ENCODE results near the gene ARHGEF7. TPM values are rescaled to one million over a fixed set of nuclear protein-coding genes. Genes with fewer than 3 reads are reported as not detected.

The ARHGEF7 gene
- polyA plus RNA-seq, 3 donors from 2014 or later, result 7.8 to 16.4 (median 7.9) TPM

GRCh38 chr13:111090169-111090568, 24.9 kb upstream of the ARHGEF7 start:
- no peak for DNase-seq
- no peak overlapping the region for H3K27ac Mint-ChIP-seq
- H3K4me3 Mint-ChIP-seq, result no peak overlapping the region
- H3K36me3 Mint-ChIP-seq, result no peaks in the 10 kb centered on the region
- no peaks in the 10 kb centered on the region for H3K9me3 Mint-ChIP-seq
- no peaks in the 10 kb centered on the region for H3K4me1 Mint-ChIP-seq
- H3K27me3 Mint-ChIP-seq (ENCODE audit: low read depth in 3 of 3), result peaks cover 0 to 9% (median 0%) of the 10 kb centered on the region in 3 donors

DNA sequence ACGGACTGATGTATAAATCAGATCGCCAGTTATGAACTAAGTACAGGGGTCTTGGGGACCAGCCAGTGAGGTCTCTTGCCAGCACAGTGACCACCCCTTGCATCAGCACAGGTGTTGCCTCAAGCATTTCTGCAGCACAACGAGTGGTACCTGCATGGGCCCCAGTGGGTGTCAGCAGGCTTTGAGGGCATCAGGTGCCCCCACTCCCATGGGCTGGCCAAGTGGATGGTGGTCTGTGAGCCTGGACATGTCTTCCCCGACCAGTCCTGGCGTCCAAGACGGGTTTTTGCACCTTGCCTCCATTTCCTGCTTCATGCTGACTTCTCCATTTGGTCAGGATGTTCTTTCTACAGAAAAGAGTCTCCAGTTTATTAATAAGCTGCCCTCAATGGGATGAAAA, 22.4 kb upstream of the ARHGEF7 start:
- H3K9me3 Mint-ChIP-seq, result no peaks in the 10 kb centered on the region
- no peaks in the 10 kb centered on the region for H3K36me3 Mint-ChIP-seq
- no peaks in the 10 kb centered on the region for H3K4me1 Mint-ChIP-seq
- peaks cover 0 to 16% (median 6%) of the 10 kb centered on the region in 3 donors for H3K27me3 Mint-ChIP-seq (ENCODE audit: low read depth in 3 of 3)
- no peak overlapping the region for H3K4me3 Mint-ChIP-seq
- H3K27ac Mint-ChIP-seq, result no peak overlapping the region
- no peak for DNase-seq

- H3K9me3 Mint-ChIP-seq, result no peaks in the 10 kb centered on the region
- H3K36me3 Mint-ChIP-seq, result no peaks in the 10 kb centered on the region
- no peak overlapping the region for H3K27ac Mint-ChIP-seq
- H3K4me3 Mint-ChIP-seq, result no peak overlapping the region
- peaks cover 0 to 16% (median 6%) of the 10 kb centered on the region in 3 donors for H3K27me3 Mint-ChIP-seq (ENCODE audit: low read depth in 3 of 3)
- DNase-seq, result no peak
- H3K4me1 Mint-ChIP-seq, result no peaks in the 10 kb centered on the region
Measured at GRCh38 chr13:111093136-111093535, 22.0 kb upstream of the ARHGEF7 start.

- Mint-ChIP-seq H3K36me3 (no peaks in the 10 kb centered on the region), H3K27ac (no peak overlapping the region), H3K4me1 (no peaks in the 10 kb centered on the region), H3K4me3 (no peak overlapping the region), H3K27me3 (ENCODE audit: low read depth in 3 of 3) (peaks cover 0 to 16% (median 8%) of the 10 kb centered on the region in 3 donors), H3K9me3 (no peaks in the 10 kb centered on the region)
- DNase-seq, result no peak
Measured at GRCh38 chr13:111093634-111094033, 21.5 kb upstream of the ARHGEF7 start.

GRCh38 chr13:111095031-111095840, 19.9 kb upstream of the ARHGEF7 start:
- Mint-ChIP-seq H3K36me3 (no peaks in the 10 kb centered on the region), H3K27me3 (ENCODE audit: low read depth in 3 of 3) (peaks cover 0 to 19% (median 14%) of the 10 kb centered on the region in 3 donors), H3K4me3 (no peak overlapping the region), H3K27ac (no peak overlapping the region), H3K9me3 (peaks cover 0 to 2% (median 0%) of the 10 kb centered on the region in 6 donors), H3K4me1 (no peaks in the 10 kb centered on the region)
- DNase-seq, result no peak

DNA sequence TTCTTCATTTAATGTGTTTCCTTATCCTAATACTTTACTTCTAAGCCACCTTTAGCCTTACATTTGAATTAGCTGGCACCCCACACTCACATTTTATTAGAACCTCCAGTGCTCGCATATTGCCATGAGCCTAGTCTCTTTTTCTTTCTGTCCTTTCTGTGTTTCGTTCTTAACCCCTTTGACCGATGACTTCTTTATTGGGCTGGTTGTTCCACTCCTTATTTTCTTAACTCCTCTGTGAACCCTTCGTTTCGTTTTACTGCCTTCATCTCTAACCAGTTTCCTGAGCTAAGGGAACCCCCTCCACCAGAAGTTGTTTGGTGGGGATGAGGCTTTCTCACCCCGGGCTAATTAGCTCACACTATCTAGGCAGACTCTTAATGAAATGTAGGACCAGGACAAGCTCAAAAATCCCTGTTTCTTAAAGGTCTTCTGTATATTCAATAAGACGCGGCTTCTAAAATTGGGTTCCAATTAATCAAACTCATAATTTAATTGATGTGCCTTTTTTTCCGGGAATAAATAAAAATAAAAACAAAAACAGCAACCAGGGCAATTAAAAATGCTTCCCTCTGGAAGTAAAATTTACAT, 19.1 kb upstream of the ARHGEF7 start:
- Mint-ChIP-seq H3K4me3 (no peak overlapping the region), H3K27me3 (ENCODE audit: low read depth in 3 of 3) (peaks cover 0 to 19% (median 14%) of the 10 kb centered on the region in 3 donors), H3K9me3 (peaks cover 0 to 2% (median 0%) of the 10 kb centered on the region in 6 donors), H3K27ac (no peak overlapping the region), H3K36me3 (no peaks in the 10 kb centered on the region), H3K4me1 (no peaks in the 10 kb centered on the region)
- DNase-seq, result no peak

DNA sequence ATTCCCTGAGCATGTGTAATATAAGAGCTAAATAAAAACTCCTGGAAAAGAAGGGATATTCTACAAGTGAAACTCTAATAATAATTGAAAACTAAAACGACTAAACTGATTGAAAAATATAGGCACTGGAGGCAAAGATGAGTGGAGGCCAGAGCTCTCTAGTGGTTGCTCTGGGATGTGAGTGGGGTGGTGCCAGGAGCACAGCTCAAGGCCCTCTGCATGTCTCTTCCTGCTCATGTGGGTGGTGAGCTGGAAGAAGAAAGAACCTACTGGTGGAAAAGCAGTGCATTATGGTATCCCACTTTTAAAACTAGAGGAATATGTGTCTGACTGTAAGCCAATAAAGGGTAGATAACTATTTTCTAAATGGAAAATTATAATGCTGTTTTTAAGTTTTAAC, 15.8 kb upstream of the ARHGEF7 start:
- Mint-ChIP-seq H3K36me3 (peaks cover 0 to 13% (median 8%) of the 10 kb centered on the region in 3 donors), H3K4me3 (no peak overlapping the region), H3K9me3 (peaks cover 6 to 23% (median 15%) of the 10 kb centered on the region in 6 donors), H3K27ac (no peak overlapping the region), H3K4me1 (no peaks in the 10 kb centered on the region), H3K27me3 (ENCODE audit: low read depth in 3 of 3) (peaks cover 3 to 24% (median 23%) of the 10 kb centered on the region in 3 donors)
- no peak for DNase-seq

DNA sequence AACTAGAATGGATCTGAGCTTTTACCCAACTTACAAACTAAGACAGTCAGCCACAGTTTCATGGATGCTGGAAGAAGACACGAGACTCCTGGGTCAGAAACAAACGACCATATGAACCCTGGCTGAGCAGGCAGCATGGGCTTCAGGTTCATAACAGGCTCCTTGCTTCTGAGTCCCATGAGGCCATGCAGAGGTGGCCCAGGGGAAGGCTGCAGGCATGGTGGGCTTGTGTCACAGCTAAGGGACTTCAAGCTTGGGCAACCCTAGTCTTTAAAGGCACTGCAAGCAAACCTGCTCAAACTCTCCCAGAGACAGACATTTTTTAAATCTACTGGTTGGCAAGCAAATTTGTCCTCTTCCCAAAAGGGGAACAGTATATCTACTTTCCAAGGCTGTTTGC, 5.1 kb upstream of the ARHGEF7 start:
- Mint-ChIP-seq H3K27me3 (ENCODE audit: low read depth in 3 of 3) (peaks cover 25 to 29% (median 28%) of the 10 kb centered on the region in 3 donors), H3K27ac (no peak overlapping the region), H3K9me3 (peaks cover 0 to 8% (median 2%) of the 10 kb centered on the region in 6 donors), H3K4me1 (peaks cover 10 to 11% of the 10 kb centered on the region in 2 donors), H3K36me3 (no peaks in the 10 kb centered on the region), H3K4me3 (no peak overlapping the region)
- DNase-seq, result no peak

GRCh38 chr13:111111376-111111937, 3.7 kb upstream of the ARHGEF7 start:
- no peak for DNase-seq
- H3K4me1 Mint-ChIP-seq, result peaks cover 15 to 18% of the 10 kb centered on the region in 2 donors
- H3K4me3 Mint-ChIP-seq, result no peak overlapping the region
- peaks cover 26 to 29% (median 27%) of the 10 kb centered on the region in 3 donors for H3K27me3 Mint-ChIP-seq (ENCODE audit: low read depth in 3 of 3)
- peaks cover 0 to 3% (median 0%) of the 10 kb centered on the region in 3 donors for H3K36me3 Mint-ChIP-seq
- H3K9me3 Mint-ChIP-seq, result peaks cover 0 to 6% (median 0%) of the 10 kb centered on the region in 6 donors
- H3K27ac Mint-ChIP-seq, result no peak overlapping the region

- Mint-ChIP-seq H3K9me3 (peaks cover 0 to 6% (median 0%) of the 10 kb centered on the region in 6 donors), H3K27ac (no peak overlapping the region), H3K4me1 (peaks cover 15 to 19% of the 10 kb centered on the region in 2 donors), H3K4me3 (no peak overlapping the region), H3K36me3 (peaks cover 0 to 3% (median 0%) of the 10 kb centered on the region in 3 donors), H3K27me3 (ENCODE audit: low read depth in 3 of 3) (peaks cover 24 to 31% (median 28%) of the 10 kb centered on the region in 3 donors)
- DNase-seq, result no peak
Measured at GRCh38 chr13:111112196-111112595, 2.9 kb upstream of the ARHGEF7 start.

GRCh38 chr13:111114362-111115060, 599 bp upstream of the ARHGEF7 start:
- DNase-seq, result peak in 2 of 3 donors; percentile 4 to 9
- peaks cover 0 to 4% (median 0%) of the 10 kb centered on the region in 6 donors for H3K9me3 Mint-ChIP-seq
- H3K27me3 Mint-ChIP-seq (ENCODE audit: low read depth in 3 of 3), result peaks cover 25 to 31% (median 26%) of the 10 kb centered on the region in 3 donors
- peaks cover 15 to 19% of the 10 kb centered on the region in 2 donors for H3K4me1 Mint-ChIP-seq
- peak overlapping the region in 1 of 6 donors; percentile 25 for H3K27ac Mint-ChIP-seq
- H3K36me3 Mint-ChIP-seq, result peaks cover 0 to 3% (median 0%) of the 10 kb centered on the region in 3 donors
- peak overlapping the region; percentile 77 to 90 (median 84) for H3K4me3 Mint-ChIP-seq

DNA sequence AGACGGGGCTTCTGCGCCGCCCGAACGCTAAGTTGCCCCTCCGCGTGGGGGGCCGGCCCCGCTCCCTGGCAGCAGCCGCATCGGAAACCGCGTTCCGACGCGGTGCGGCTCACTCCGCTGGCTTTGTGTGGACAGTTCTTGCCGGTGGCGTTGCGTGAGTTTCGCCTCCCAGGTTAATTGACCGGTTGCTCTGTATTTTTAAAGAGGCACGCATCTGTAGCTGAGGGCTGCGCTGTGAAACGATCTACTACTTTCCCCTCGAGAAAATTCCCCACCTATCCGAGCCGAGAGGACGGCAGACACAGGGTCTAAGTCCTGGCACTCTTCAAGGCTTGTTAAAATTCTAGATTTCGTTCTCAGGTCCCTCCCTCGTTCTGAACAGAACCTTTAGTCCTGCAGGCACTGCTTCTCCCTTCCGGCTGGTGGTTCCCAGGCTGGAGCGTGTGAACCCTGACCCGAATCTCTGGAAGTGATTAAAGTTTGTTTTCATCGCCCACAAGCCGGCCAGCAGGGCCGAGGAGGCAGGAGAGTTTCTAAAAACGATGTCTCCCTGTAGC, 933 bp downstream of the ARHGEF7 start:
- DNase-seq, result no peak
- Mint-ChIP-seq H3K27me3 (ENCODE audit: low read depth in 3 of 3) (peaks cover 22 to 32% (median 25%) of the 10 kb centered on the region in 3 donors), H3K4me3 (peak overlapping the region; percentile 76 to 90 (median 81)), H3K4me1 (peaks cover 15 to 19% of the 10 kb centered on the region in 2 donors), H3K9me3 (peaks cover 0 to 4% (median 0%) of the 10 kb centered on the region in 6 donors), H3K36me3 (peaks cover 0 to 3% (median 0%) of the 10 kb centered on the region in 3 donors), H3K27ac (no peak overlapping the region)

- Mint-ChIP-seq H3K36me3 (peaks cover 0 to 3% (median 0%) of the 10 kb centered on the region in 3 donors), H3K4me1 (peaks cover 15 to 19% of the 10 kb centered on the region in 2 donors), H3K9me3 (peaks cover 0 to 4% (median 0%) of the 10 kb centered on the region in 6 donors), H3K27ac (no peak overlapping the region), H3K4me3 (peak overlapping the region in 1 of 5 donors; percentile 30), H3K27me3 (ENCODE audit: low read depth in 3 of 3) (peaks cover 19 to 32% (median 24%) of the 10 kb centered on the region in 3 donors)
- DNase-seq, result no peak
Measured at GRCh38 chr13:111116856-111117255, 1.7 kb downstream of the ARHGEF7 start.
